Stomach (tissue), 4 donors: Measurements from ENCODE around the gene MXD4.

ENCODE experiments used
- CTCF ChIP-seq, 7 experiments: fragments of 450-650 bp in 4 of 7; fragments of 200-600 bp in 3 of 7; sonication (generic) in 3 of 7; IDR thresholded peaks; one replicate each; pipeline ENCODE4 v1.5.1; 2016 to 2019; ENCODE audit warnings: antibody characterized with exemption in 7 of 7, control low read depth in 2 of 7, mild to moderate bottlenecking in 1 of 7
- EP300 ChIP-seq: sonication (generic); formaldehyde crosslinking; IDR thresholded peaks from one replicate; pipeline ENCODE4 v1.6.1; 2017; ENCODE audit warnings: antibody characterized with exemption
- POLR2A ChIP-seq, 4 donors: fragments of 450-650 bp; IDR thresholded peaks; one replicate each; pipeline ENCODE4 v1.6.1; 2016; ENCODE audit warnings: antibody characterized with exemption in 4 of 4, control low read depth in 2 of 4, mild to moderate bottlenecking in 1 of 4, moderate library complexity in 1 of 4
- POLR2AphosphoS5 ChIP-seq, 3 donors: sonication (generic); formaldehyde crosslinking; IDR thresholded peaks; one replicate each; pipeline ENCODE4 v1.6.1; 2016; ENCODE audit warnings: antibody characterized with exemption in 3 of 3

GRCh38 chr4:2266181-2266580 lies 4.3 kb upstream of the MXD4 start:
- TF ChIP-seq CTCF (IDR thresholded peaks at IDR 0.05) (no peak), EP300 (no peak), POLR2A (IDR thresholded peaks at IDR 0.05) (no peak), POLR2AphosphoS5 (IDR thresholded peaks at IDR 0.05) (no peak)
